Glutamatergic neuron (in vitro differentiated cells): Measurements from ENCODE around the gene LMO4. TPM values are rescaled to one million over a fixed set of nuclear protein-coding genes. Genes with fewer than 3 reads are reported as not detected.

Experiments used
- DNase-seq: peaks from one replicate; pipeline ENCODE4 v3.0.0; 2022
- H3K27ac Mint-ChIP-seq: one replicate; pipeline ENCODE4 v1.8.0; 2020; ENCODE audit warnings: mild to moderate bottlenecking, mixed read lengths, inconsistent platforms; ENCODE audit not compliant: unreplicated experiment
- H3K27me3 Mint-ChIP-seq: one replicate; pipeline ENCODE4 v1.8.0; 2020; ENCODE audit warnings: mild to moderate bottlenecking, moderate library complexity, mixed read lengths, inconsistent platforms; ENCODE audit not compliant: unreplicated experiment
- H3K36me3 Mint-ChIP-seq: one replicate; pipeline ENCODE4 v1.8.0; 2020; ENCODE audit warnings: mild to moderate bottlenecking, mixed read lengths, inconsistent platforms; ENCODE audit not compliant: unreplicated experiment
- H3K4me1 Mint-ChIP-seq: one replicate; pipeline ENCODE4 v1.8.0; 2020; ENCODE audit warnings: mild to moderate bottlenecking, low read depth, mixed read lengths, inconsistent platforms; ENCODE audit not compliant: unreplicated experiment
- H3K4me3 Mint-ChIP-seq: one replicate; pipeline ENCODE4 v1.8.0; 2020; ENCODE audit warnings: mild to moderate bottlenecking, mixed read lengths, inconsistent platforms; ENCODE audit not compliant: unreplicated experiment
- H3K9me3 Mint-ChIP-seq: one replicate; pipeline ENCODE4 v1.8.0; 2020; ENCODE audit warnings: mild to moderate bottlenecking, moderate library complexity, mixed read lengths, inconsistent platforms; ENCODE audit not compliant: unreplicated experiment
- CTCF ChIP-seq: fragments of 200-600 bp; sonication (generic); IDR thresholded peaks from one replicate; pipeline ENCODE4 v1.5.0; 2021; ENCODE audit not compliant: partially characterized antibody, unreplicated experiment
- total RNA-seq: library from RNA; stranded (reverse); fragmentation: NEBNext Ultra II Directional; extraction: Animal tissue kit (Norgen Biotek cat#: 25700); gene quantifications from one replicate; pipeline ENCODE4 v1.2.1, GENCODE V29; 2021; ENCODE audit not compliant: unreplicated experiment

LMO4 gene
- total RNA-seq, 1 donor from 2014 or later, result 16.5 TPM

- H3K27ac Mint-ChIP-seq, result no peak overlapping the region
- H3K36me3 Mint-ChIP-seq, result no peaks in the 10 kb centered on the region
These were observed 63.8 kb downstream of the LMO4 start for GRCh38 chr1:87392248-87393192.

GRCh38 chr1:87393445-87394085, 64.9 kb downstream of the LMO4 start:
- H3K4me3 Mint-ChIP-seq, result no peak overlapping the region
- H3K27me3 Mint-ChIP-seq, result no peaks in the 10 kb centered on the region
- no peak for DNase-seq
- no peaks in the 10 kb centered on the region for H3K9me3 Mint-ChIP-seq
- H3K4me1 Mint-ChIP-seq, result no peaks in the 10 kb centered on the region
- H3K27ac Mint-ChIP-seq, result no peak overlapping the region
- no peak for TF ChIP-seq CTCF
- no peaks in the 10 kb centered on the region for H3K36me3 Mint-ChIP-seq

More at GRCh38 chr1:87392248-87393192, 63.8 kb downstream of the LMO4 start:
- no peak for TF ChIP-seq CTCF
- no peak overlapping the region for H3K4me3 Mint-ChIP-seq
- H3K27me3 Mint-ChIP-seq, result no peaks in the 10 kb centered on the region
- no peaks in the 10 kb centered on the region for H3K4me1 Mint-ChIP-seq
- no peak for DNase-seq
- H3K9me3 Mint-ChIP-seq, result no peaks in the 10 kb centered on the region

GRCh38 chr1:87394513-87394912, 65.8 kb downstream of the LMO4 start:
- H3K36me3 Mint-ChIP-seq, result no peaks in the 10 kb centered on the region
- H3K27ac Mint-ChIP-seq, result no peak overlapping the region
- no peak for DNase-seq
- H3K4me1 Mint-ChIP-seq, result no peaks in the 10 kb centered on the region
- no peaks in the 10 kb centered on the region for H3K27me3 Mint-ChIP-seq
- no peaks in the 10 kb centered on the region for H3K9me3 Mint-ChIP-seq
- H3K4me3 Mint-ChIP-seq, result no peak overlapping the region
- TF ChIP-seq CTCF, result no peak

GRCh38 chr1:87394982-87395381, 66.3 kb downstream of the LMO4 start:
- TF ChIP-seq CTCF, result no peak
- DNase-seq, result no peak
- Mint-ChIP-seq H3K27me3 (no peaks in the 10 kb centered on the region), H3K9me3 (no peaks in the 10 kb centered on the region), H3K36me3 (no peaks in the 10 kb centered on the region), H3K4me1 (no peaks in the 10 kb centered on the region), H3K4me3 (no peak overlapping the region), H3K27ac (no peak overlapping the region)
